Measurements from ENCODE around the gene DLGAP1. TPM values are rescaled to one million over a fixed set of nuclear protein-coding genes. Genes with fewer than 3 reads are reported as not detected.

The DLGAP1 gene
- total RNA-seq, 4 donors from 2014 or later, result 1.2 to 1.4 (median 1.4) TPM

DNA sequence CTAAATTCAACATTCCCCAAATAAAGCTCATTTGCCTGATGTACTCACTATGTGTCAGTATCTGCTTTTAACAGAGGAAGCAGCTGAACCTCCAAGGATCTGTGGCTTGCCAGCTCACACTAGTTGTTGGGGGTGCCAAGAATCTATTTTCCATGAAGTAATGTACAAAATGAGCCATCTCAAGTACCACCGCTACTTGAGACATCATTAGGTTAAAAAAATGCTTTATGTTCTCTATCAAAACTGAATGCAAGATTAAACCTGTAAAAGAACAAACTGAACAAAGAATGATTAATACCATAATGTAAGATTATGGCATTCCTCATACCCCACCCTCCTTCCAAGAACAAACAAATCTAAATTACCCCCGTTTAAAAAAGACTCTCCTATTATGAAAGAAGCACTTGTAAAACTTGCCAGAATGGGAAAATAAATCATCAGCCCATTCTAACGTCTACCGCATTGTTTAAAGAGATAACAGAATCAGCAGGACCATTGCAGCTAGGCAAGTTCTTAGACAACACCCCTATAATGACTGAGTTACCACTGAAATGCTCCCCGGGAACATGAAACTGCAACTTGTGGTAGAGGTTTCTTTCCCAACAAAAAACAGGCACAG is 471.6 kb downstream of the DLGAP1 start:
- WGBS, result 36% methylated on average over 5 of the region's 5 CpGs
- no peak overlapping the region for H3K4me3 ChIP-seq
- H3K27me3 ChIP-seq, result no peaks in the 10 kb centered on the region
- no peaks in the 10 kb centered on the region for H3K4me1 ChIP-seq
- no peak overlapping the region for H3K27ac ChIP-seq (replicated peaks in 1 of 4)
- no peak for DNase-seq (ENCODE audit: extremely low spot score)
- TF ChIP-seq POLR2AphosphoS5 (IDR thresholded peaks at IDR 0.05), result no peak
- TF ChIP-seq, protein P1, sequence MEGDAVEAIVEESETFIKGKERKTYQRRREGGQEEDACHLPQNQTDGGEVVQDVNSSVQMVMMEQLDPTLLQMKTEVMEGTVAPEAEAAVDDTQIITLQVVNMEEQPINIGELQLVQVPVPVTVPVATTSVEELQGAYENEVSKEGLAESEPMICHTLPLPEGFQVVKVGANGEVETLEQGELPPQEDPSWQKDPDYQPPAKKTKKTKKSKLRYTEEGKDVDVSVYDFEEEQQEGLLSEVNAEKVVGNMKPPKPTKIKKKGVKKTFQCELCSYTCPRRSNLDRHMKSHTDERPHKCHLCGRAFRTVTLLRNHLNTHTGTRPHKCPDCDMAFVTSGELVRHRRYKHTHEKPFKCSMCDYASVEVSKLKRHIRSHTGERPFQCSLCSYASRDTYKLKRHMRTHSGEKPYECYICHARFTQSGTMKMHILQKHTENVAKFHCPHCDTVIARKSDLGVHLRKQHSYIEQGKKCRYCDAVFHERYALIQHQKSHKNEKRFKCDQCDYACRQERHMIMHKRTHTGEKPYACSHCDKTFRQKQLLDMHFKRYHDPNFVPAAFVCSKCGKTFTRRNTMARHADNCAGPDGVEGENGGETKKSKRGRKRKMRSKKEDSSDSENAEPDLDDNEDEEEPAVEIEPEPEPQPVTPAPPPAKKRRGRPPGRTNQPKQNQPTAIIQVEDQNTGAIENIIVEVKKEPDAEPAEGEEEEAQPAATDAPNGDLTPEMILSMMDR (IDR thresholded peaks at IDR 0.05), result no peak
- no peak for TF ChIP-seq POLR2A (IDR thresholded peaks at IDR 0.05; ENCODE audit: low read depth)
- TF ChIP-seq EP300 (IDR thresholded peaks at IDR 0.05), result no peak
- H3K9me3 ChIP-seq, result peaks cover 0 to 15% (median 4%) of the 10 kb centered on the region in 4 donors
- intact Hi-C loops (cut with DNase I), result loop anchor here (10.0 kb wide), 1 partner anchor 109 kb away; no protein-coding TSS in a partner anchor
- H3K36me3 ChIP-seq, result no peaks in the 10 kb centered on the region

DNA sequence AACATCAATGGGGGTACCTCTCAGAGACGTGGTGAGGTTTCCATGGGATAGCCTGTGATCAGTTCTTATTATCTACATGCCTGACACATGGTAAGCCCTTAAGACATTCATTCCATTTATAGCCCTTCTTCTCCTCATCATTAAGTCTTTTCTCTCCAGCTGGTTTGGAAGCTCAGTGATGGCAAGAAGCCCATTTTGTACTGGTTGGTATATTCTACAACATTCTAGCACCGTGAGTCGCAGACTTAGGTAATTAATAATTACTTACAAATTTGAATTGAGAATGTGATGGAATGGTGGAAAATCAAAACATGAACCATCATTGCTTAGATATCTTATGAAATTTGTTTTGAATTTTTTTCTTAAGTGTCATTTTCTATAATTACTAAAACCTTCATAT is 472.6 kb downstream of the DLGAP1 start:
- TF ChIP-seq POLR2A (IDR thresholded peaks at IDR 0.05; ENCODE audit: low read depth) (no peak), POLR2AphosphoS5 (IDR thresholded peaks at IDR 0.05) (no peak), EP300 (IDR thresholded peaks at IDR 0.05) (no peak)
- TF ChIP-seq, protein P1 (IDR thresholded peaks at IDR 0.05), result no peak
- 68% methylated on average over 3 of the region's 3 CpGs for WGBS
- no peak for DNase-seq (ENCODE audit: extremely low spot score)
- intact Hi-C loops (cut with DNase I), result loop anchor here (10.0 kb wide), 1 partner anchor 108 kb away; no protein-coding TSS in a partner anchor
- Histone ChIP-seq H3K27me3 (no peaks in the 10 kb centered on the region), H3K4me3 (no peak overlapping the region), H3K4me1 (no peaks in the 10 kb centered on the region), H3K36me3 (no peaks in the 10 kb centered on the region), H3K27ac (replicated peaks in 1 of 4) (no peak overlapping the region), H3K9me3 (peaks cover 0 to 16% (median 6%) of the 10 kb centered on the region in 4 donors)

DNA sequence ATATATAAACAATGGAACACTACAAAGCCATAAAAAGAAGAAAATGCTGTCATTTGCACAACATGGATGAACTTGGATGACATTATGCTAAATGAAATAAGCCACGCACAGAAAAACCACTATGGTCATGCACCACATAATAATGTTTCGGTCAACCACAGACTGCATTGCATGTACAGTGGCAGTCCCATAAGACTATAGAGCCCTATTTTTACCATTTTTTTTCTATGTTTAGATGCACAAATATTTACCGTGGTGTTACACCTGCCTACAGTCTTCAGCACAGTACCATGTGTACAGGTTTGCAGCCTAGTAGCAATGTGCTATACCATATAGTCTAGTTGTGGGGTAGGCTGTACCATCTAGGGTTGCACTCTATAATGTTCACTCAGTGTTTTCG is 476.1 kb downstream of the DLGAP1 start:
- TF ChIP-seq POLR2AphosphoS5 (IDR thresholded peaks at IDR 0.05), result no peak
- TF ChIP-seq EP300 (IDR thresholded peaks at IDR 0.05), result no peak
- no peak for TF ChIP-seq POLR2A (IDR thresholded peaks at IDR 0.05; ENCODE audit: low read depth)
- TF ChIP-seq, protein P1 (IDR thresholded peaks at IDR 0.05), result no peak
- DNase-seq (ENCODE audit: extremely low spot score), result no peak
- H3K27ac ChIP-seq (replicated peaks in 1 of 4), result no peak overlapping the region
- no peaks in the 10 kb centered on the region for H3K36me3 ChIP-seq
- no peak overlapping the region for H3K4me3 ChIP-seq
- WGBS, result 96% methylated on average over 4 of the region's 4 CpGs
- no peaks in the 10 kb centered on the region for H3K27me3 ChIP-seq
- intact Hi-C loops (cut with DNase I), result no loop called here
- no peaks in the 10 kb centered on the region for H3K4me1 ChIP-seq
- H3K9me3 ChIP-seq, result peaks cover 0 to 16% (median 6%) of the 10 kb centered on the region in 4 donors

DNA sequence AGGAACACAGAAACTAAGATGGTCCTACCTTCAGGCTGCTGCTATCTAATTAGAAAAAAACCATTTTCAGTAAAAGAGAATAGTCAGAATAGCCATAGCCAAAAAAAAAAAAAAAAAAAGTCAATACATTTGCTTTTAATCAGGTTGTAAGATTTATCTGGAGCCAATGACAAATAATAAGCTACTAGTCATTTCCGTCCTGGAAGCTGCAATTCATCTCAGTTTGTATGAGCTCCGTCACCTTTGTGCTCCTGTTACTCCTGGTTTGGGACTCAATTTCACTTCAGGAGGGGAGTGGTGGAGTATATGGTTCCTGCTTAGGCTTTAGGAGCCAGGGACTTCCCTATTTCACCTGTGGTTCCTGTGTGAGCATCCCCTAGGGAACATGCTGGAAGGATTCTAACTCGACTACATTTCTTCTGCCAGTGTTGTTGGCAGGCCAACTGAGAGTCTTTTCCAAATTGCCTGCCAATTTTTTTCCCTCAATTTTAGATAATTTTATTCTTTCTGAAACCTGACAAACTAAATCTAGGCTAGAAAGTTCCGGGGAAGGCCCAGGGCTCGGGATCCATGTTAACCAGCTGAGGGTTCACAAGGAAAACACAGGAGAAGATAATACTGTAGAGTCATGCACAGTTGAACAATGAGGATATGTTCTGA is 481.8 kb downstream of the DLGAP1 start:
- no peaks in the 10 kb centered on the region for H3K27me3 ChIP-seq
- no peaks in the 10 kb centered on the region for H3K36me3 ChIP-seq
- intact Hi-C loops (cut with DNase I), result no loop called here
- H3K4me1 ChIP-seq, result no peaks in the 10 kb centered on the region
- DNase-seq (ENCODE audit: extremely low spot score), result no peak
- H3K4me3 ChIP-seq, result no peak overlapping the region
- no peak overlapping the region for H3K27ac ChIP-seq (replicated peaks in 1 of 4)
- peaks cover 0 to 1% (median 0%) of the 10 kb centered on the region in 4 donors for H3K9me3 ChIP-seq
- WGBS, result 63% methylated on average over 5 of the region's 5 CpGs
- TF ChIP-seq POLR2AphosphoS5 (IDR thresholded peaks at IDR 0.05), result no peak
- TF ChIP-seq POLR2A (IDR thresholded peaks at IDR 0.05; ENCODE audit: low read depth), result no peak
- no peak for TF ChIP-seq EP300 (IDR thresholded peaks at IDR 0.05)
- TF ChIP-seq, protein P1 (IDR thresholded peaks at IDR 0.05), result no peak
